Retinal pigment epithelial cell (primary cell): Measurements from ENCODE around the gene TBCD.
A peak's percentile ranks its signal among the peaks of the same experiment; 100 is the strongest.

ENCODE experiments used
- DNase-seq: peaks from one replicate; pipeline ENCODE4 v3.0.0-alpha.2; 2010; ENCODE audit warnings: low read depth
- H3K4me3 ChIP-seq: 2 replicates; pipeline ENCODE4 v1.5.1; 2011; ENCODE audit warnings: mild to moderate bottlenecking, low read length, control low read depth, moderate library complexity
- TF ChIP-seq, protein P1 (sequence below): conservative IDR thresholded peaks from 2 replicates; pipeline ENCODE4 v1.5.1; 2011; ENCODE audit warnings: low read depth, low read length, control low read depth, inconsistent platforms

TBCD gene

DNA sequence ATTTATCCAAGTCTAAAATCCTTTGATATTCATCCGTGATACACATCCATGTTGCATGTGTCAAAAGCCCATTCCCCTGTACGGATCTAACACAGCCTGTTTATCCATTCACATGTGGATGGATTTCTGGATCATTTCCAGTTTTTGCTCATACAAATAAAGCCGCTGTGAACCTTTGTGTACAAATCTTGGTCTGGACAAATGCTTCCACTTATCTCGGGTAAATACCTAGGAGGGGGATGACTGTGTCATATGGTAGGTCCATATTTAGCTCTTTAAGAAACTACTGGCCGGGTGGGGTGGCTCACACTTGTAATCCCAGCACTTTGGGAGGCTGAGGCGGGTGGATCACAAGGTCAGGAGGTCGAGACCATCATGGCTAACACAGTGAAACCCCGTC, 6.3 kb upstream of the TBCD start:
- H3K4me3 ChIP-seq, result no peak overlapping the region
- TF ChIP-seq, protein P1, sequence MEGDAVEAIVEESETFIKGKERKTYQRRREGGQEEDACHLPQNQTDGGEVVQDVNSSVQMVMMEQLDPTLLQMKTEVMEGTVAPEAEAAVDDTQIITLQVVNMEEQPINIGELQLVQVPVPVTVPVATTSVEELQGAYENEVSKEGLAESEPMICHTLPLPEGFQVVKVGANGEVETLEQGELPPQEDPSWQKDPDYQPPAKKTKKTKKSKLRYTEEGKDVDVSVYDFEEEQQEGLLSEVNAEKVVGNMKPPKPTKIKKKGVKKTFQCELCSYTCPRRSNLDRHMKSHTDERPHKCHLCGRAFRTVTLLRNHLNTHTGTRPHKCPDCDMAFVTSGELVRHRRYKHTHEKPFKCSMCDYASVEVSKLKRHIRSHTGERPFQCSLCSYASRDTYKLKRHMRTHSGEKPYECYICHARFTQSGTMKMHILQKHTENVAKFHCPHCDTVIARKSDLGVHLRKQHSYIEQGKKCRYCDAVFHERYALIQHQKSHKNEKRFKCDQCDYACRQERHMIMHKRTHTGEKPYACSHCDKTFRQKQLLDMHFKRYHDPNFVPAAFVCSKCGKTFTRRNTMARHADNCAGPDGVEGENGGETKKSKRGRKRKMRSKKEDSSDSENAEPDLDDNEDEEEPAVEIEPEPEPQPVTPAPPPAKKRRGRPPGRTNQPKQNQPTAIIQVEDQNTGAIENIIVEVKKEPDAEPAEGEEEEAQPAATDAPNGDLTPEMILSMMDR, result no peak
- DNase-seq, result no peak

DNA sequence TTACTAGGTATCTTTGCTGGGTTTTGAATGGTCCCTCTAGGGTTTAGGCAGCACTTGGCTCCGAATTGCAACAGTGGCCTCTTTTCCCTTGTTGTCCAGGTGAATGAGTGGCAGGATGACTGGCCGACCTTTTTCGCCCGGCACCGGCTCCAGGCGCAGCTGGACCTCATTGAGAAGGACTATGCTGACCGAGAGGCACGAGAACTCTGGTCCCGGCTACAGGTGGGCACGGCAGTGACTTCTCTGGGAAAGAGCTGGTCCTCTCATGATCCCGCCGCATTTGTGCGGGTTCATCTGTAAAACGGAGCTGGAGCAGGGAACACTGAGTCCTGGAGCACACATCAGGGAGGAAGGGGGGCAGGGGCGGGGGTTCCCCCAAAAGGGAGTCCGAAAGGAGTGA, 3.1 kb upstream of the TBCD start:
- H3K4me3 ChIP-seq, result no peak overlapping the region
- TF ChIP-seq, protein P1, result no peak
- no peak for DNase-seq

DNA sequence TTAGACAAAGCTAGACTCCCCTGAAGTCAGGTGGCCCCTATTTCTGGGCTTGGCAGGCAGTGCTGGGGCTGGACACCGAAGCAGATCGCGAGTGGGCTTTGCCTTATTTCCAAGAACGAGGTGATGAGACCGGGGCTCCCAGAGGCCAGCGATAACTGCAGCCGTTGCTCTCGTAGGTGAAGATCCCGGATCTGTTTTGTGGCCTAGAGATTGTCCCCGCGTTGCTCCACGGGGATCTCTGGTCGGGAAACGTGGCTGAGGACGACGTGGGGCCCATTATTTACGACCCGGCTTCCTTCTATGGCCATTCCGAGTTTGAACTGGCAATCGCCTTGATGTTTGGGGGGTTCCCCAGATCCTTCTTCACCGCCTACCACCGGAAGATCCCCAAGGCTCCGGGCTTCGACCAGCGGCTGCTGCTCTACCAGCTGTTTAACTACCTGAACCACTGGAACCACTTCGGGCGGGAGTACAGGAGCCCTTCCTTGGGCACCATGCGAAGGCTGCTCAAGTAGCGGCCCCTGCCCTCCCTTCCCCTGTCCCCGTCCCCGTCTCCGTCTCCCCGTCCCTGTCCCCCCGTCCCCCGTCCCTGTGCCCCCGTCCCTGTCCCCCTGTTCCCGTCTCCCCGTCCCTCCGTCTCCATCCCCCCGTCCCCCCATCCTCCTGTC, 1.5 kb upstream of the TBCD start:
- TF ChIP-seq, protein P1, result no peak
- no peak for DNase-seq
- no peak overlapping the region for H3K4me3 ChIP-seq

DNA sequence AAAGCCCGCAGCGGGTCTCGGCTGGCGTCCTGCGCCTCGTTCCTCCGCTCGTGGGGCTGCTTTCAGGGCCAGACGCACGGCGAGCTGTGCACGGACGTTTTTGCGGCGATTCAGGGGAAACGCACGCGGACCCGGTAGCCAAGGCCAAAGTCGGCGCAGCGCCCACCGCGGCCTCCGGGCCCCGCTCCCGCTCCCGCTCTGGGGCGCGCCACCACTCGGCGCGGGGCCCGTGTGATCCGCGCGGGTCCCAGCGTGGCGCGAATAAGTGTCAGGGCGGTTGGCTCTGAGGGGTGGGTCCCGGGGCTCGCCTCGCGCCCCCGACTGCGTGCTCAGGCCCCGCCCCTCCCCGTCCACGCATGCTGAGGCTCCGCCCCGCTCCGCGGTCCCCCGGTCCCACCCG, 694 bp upstream of the TBCD start:
- peak overlapping the region; percentile 36 for H3K4me3 ChIP-seq
- DNase-seq, result no peak
- TF ChIP-seq, protein P1, result no peak

DNA sequence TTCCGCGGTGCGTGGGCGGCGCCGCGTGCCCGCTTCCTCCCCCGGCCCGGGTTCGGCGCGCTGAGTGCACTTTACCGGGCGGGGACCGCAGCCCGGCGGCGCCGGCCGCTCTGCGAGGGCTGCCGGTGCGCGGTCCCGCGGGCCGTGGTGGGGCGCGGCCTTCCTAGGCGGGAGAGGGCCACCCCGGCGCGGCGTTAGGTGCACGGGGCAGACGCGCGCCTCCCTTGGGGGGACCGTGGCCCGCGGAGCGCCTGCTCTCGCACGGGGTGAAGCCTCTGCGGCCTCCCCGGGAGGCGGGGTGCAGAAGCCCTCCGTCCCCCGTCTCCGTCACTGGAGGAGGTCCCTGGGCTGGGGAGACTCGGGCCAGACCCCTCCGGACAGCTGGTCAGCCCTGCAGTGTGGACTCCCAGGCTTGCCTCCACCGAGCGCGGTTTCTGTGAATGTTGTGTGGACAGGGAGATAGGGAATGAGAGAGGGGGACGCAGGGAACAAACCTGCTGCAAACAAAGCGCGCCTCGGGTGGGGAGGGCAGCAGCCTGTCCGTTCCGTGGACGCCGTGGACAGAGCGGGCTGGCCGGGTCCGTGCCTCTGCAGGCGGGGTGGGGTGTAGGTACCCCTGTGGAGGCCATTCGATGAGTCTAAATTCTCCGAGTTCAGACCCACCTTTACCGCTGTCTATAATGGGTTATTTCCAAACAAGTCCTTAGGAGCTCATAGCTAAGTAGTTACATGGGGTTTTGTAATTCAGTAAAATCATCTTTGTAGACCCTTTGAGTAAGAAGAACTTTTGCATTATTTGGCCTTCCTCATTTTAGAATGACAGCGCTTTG, 721 bp downstream of the TBCD start:
- DNase-seq, result no peak

DNA sequence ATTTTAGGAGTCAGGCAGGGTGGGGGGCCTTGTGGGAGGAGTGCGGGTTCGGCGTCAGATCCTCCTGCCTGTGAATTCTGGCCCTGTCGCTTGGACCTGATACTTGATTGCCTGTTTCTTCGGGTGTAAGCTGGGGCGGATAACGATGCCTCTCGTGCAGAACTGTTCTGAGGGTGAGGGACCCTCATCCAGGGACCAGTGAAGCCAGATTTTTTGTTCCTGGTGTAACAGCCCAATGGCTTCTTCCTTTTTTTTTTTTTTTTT, 1.3 kb downstream of the TBCD start:
- H3K4me3 ChIP-seq, result peak overlapping the region; percentile 79
- no peak for DNase-seq
- TF ChIP-seq, protein P1, result no peak

More for the DNA sequence above, 721 bp downstream of the TBCD start:
- peak overlapping the region; percentile 79 for H3K4me3 ChIP-seq
- TF ChIP-seq, protein P1, result no peak
